Measurements from ENCODE around the gene WDR45B. TPM values are rescaled to one million over a fixed set of nuclear protein-coding genes. Genes with fewer than 3 reads are reported as not detected.

The WDR45B gene
- total RNA-seq, 1 experiment from 2014 or later: 62.5 TPM

- no peak for DNase-seq (ENCODE audit: low read depth)
Observed at GRCh38 chr17:82600731-82601446, 47.4 kb downstream of the WDR45B start.

GRCh38 chr17:82599674-82600661 is 48.3 kb downstream of the WDR45B start:
- no peak for DNase-seq (ENCODE audit: low read depth)

- no peak for DNase-seq (ENCODE audit: low read depth)
Observed at GRCh38 chr17:82598256-82599119, 49.8 kb downstream of the WDR45B start.

- no peak for DNase-seq (ENCODE audit: low read depth)
Observed at GRCh38 chr17:82596837-82597672, 51.2 kb downstream of the WDR45B start.

- DNase-seq (ENCODE audit: low read depth): no peak
Observed at GRCh38 chr17:82596296-82596695, 51.9 kb downstream of the WDR45B start.

- no peak for DNase-seq (ENCODE audit: low read depth)
Observed at GRCh38 chr17:82595893-82596292, 52.4 kb downstream of the WDR45B start.

- no peak for DNase-seq (ENCODE audit: low read depth)
Observed at GRCh38 chr17:82594571-82594970, 53.7 kb downstream of the WDR45B start.

- no peak for DNase-seq (ENCODE audit: low read depth)
Observed at GRCh38 chr17:82593590-82594087, 54.6 kb downstream of the WDR45B start.

GRCh38 chr17:82592767-82593589 is 55.3 kb downstream of the WDR45B start:
- peak; percentile 71 for DNase-seq (ENCODE audit: low read depth)

GRCh38 chr17:82592289-82592766 is 55.9 kb downstream of the WDR45B start:
- DNase-seq (ENCODE audit: low read depth): no peak

- DNase-seq (ENCODE audit: low read depth): no peak
Observed at GRCh38 chr17:82590881-82591539, 57.2 kb downstream of the WDR45B start.

- DNase-seq (ENCODE audit: low read depth): no peak
Observed at GRCh38 chr17:82590216-82590615, 58.0 kb downstream of the WDR45B start.

- DNase-seq (ENCODE audit: low read depth): no peak
Observed at GRCh38 chr17:82589851-82590180, 58.4 kb downstream of the WDR45B start.

GRCh38 chr17:82588266-82589175 is 59.7 kb downstream of the WDR45B start:
- DNase-seq (ENCODE audit: low read depth): no peak

- DNase-seq (ENCODE audit: low read depth): no peak
Observed at GRCh38 chr17:82587234-82588086, 60.8 kb downstream of the WDR45B start.

GRCh38 chr17:82586576-82587233 is 61.5 kb downstream of the WDR45B start:
- DNase-seq (ENCODE audit: low read depth): no peak
